Neural cell (in vitro differentiated cells): ENCODE measurements around the gene SLC27A4. TPM values are rescaled to one million over a fixed set of nuclear protein-coding genes. Genes with fewer than 3 reads are reported as not detected.

Experiments used
- H2AFZ ChIP-seq: fragments of 200-600, 300-800 bp; sonication (generic), shearing (Covaris generic); 2 replicates; pipeline ENCODE4 v1.6.0; 2014; ENCODE audit warnings: low read depth, mild to moderate bottlenecking, antibody characterized with exemption, low read length, moderate library complexity
- H3F3A ChIP-seq: fragments of 200-600 bp; shearing (Covaris generic); 2 replicates; pipeline ENCODE4 v1.6.1; 2016; ENCODE audit warnings: mild to moderate bottlenecking, moderate library complexity, mixed read lengths, antibody characterized with exemption, low read length; ENCODE audit not compliant: insufficient read depth, poor library complexity, severe bottlenecking
- H3K27ac ChIP-seq: fragments of 200-600, 300-800 bp; sonication (generic), shearing (Covaris generic); 2 replicates; pipeline ENCODE4 v1.5.1; 2014; ENCODE audit warnings: mild to moderate bottlenecking, low read length, moderate library complexity
- H3K27me3 ChIP-seq: fragments of 300-800, 200-600 bp; sonication (generic), shearing (Covaris generic); 2 replicates; pipeline ENCODE4 v1.6.0; 2014; ENCODE audit warnings: mild to moderate bottlenecking, low read depth, low read length, moderate library complexity; ENCODE audit not compliant: insufficient read depth
- H3K36me3 ChIP-seq: fragments of 300-800, 200-600 bp; sonication (generic), shearing (Covaris generic); 2 replicates; pipeline ENCODE4 v1.5.1; 2014; ENCODE audit warnings: mild to moderate bottlenecking, antibody characterized with exemption, low read length, moderate library complexity; ENCODE audit not compliant: insufficient read depth
- H3K4me2 ChIP-seq: fragments of 300-800, 200-600 bp; sonication (generic), shearing (Covaris generic); 2 replicates; pipeline ENCODE4 v1.6.0; 2014; ENCODE audit warnings: mild to moderate bottlenecking, low read length
- H3K4me3 ChIP-seq: fragments of 300-800, 200-600 bp; sonication (generic), shearing (Covaris generic); 2 replicates; pipeline ENCODE4 v1.5.1; 2014; ENCODE audit warnings: mild to moderate bottlenecking, low read length, moderate library complexity
- H3K79me2 ChIP-seq: fragments of 200-600 bp; shearing (Covaris generic); replicated peaks from 2 replicates; pipeline ENCODE4 v1.6.0; 2014; ENCODE audit warnings: mild to moderate bottlenecking, low read length, moderate library complexity; ENCODE audit not compliant: insufficient read depth
- H3K9ac ChIP-seq: fragments of 300-800, 200-600 bp; sonication (generic), shearing (Covaris generic); 2 replicates; pipeline ENCODE4 v1.6.1; 2016; ENCODE audit warnings: mild to moderate bottlenecking, low read length, mixed read lengths
- H3K9me2 ChIP-seq: fragments of 200-600 bp; shearing (Covaris generic); 2 replicates; pipeline ENCODE4 v1.6.1; 2016; ENCODE audit warnings: mild to moderate bottlenecking, low read length, mixed read lengths; ENCODE audit not compliant: insufficient read depth
- H3K9me3 ChIP-seq: fragments of 200-600, 300-800 bp; sonication (generic), shearing (Covaris generic); 2 replicates; pipeline ENCODE4 v1.6.1; 2016; ENCODE audit warnings: mild to moderate bottlenecking, mixed run types, low read length, moderate library complexity, mixed read lengths
- H4K20me1 ChIP-seq: fragments of 200-600 bp; shearing (Covaris generic); 2 replicates; pipeline ENCODE4 v1.6.1; 2016; ENCODE audit warnings: mild to moderate bottlenecking, mixed run types; ENCODE audit not compliant: insufficient read depth
- EP300 ChIP-seq: fragments of 450-650 bp; conservative IDR thresholded peaks from 2 replicates; pipeline ENCODE4 v1.6.1; 2014; ENCODE audit warnings: antibody characterized with exemption, mild to moderate bottlenecking, moderate library complexity; ENCODE audit not compliant: poor library complexity, severe bottlenecking
- MXI1 ChIP-seq: fragments of 450-650 bp; conservative IDR thresholded peaks from 2 replicates; pipeline ENCODE4 v1.6.1; 2014; ENCODE audit warnings: antibody characterized with exemption, mild to moderate bottlenecking; ENCODE audit not compliant: poor library complexity, severe bottlenecking
- POLR2AphosphoS5 ChIP-seq: IDR thresholded peaks from 2 replicates; pipeline ENCODE4 v1.6.1; 2012
- RAD21 ChIP-seq: fragments of 450-650 bp; conservative IDR thresholded peaks from 2 replicates; pipeline ENCODE4 v1.6.1; 2014; ENCODE audit warnings: antibody characterized with exemption, mild to moderate bottlenecking, moderate library complexity
- REST ChIP-seq: IDR thresholded peaks from 2 replicates; pipeline ENCODE4 v1.6.1; 2012; ENCODE audit warnings: borderline replicate concordance
- SMC3 ChIP-seq: fragments of 450-650 bp; conservative IDR thresholded peaks from 2 replicates; pipeline ENCODE4 v1.6.1; 2014; ENCODE audit warnings: antibody characterized with exemption, mild to moderate bottlenecking, moderate library complexity; ENCODE audit not compliant: poor library complexity
- TAF1 ChIP-seq: IDR thresholded peaks from 2 replicates; pipeline ENCODE4 v1.6.1; 2012; ENCODE audit warnings: low read depth
- polyA plus RNA-seq: library from polyadenylated mRNA; depleted of rRNA; stranded (reverse); fragments of >200 nt; gene quantifications from 2 replicates; pipeline ENCODE4 v1.2.3, GENCODE V29; 2014
- TF ChIP-seq, protein P1 (sequence below): fragments of 450-650 bp; IDR thresholded peaks from 2 replicates; pipeline ENCODE4 v1.5.1; 2014; ENCODE audit warnings: antibody characterized with exemption, mild to moderate bottlenecking, moderate library complexity; ENCODE audit not compliant: poor library complexity, severe bottlenecking

SLC27A4 gene
- polyA plus RNA-seq, 1 donor from 2014 or later, result 31.6 TPM

DNA sequence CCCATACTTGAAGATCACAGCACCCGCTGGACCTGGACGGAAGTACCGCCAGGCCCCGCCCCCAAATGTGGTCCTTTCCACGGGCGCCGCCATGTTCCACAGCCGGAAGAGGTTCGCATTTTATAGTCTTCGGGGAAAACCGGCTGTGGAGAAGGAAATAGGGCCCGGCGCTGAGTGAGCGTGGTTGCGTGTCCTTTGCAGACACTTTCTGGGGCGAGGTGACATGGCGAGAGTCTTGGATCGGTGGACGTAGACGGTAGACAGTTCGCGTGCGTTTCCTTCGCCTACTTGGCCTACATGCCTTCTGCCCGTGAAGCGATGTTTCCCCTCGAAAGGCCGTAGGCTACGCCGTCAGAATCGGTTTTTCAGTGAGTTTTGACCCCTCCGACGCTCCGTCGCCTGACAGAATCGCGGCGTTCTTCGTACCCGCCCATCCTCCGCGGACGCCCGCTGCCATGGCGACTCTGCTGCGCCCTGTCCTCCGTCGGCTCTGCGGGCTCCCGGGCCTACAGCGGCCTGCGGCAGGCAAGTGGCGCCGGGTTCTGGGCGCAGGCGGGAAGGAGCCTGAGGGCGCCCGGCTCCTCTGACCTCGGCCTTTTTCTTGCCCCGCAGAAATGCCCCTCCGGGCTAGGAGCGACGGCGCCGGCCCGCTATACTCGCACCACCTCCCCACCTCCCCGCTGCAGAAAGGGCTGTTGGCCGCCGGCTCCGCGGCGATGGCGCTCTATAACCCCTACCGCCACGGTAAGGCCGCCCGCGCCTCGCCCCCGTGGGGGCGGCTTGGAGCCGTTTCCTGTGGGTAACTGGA is 17.7 kb upstream of the SLC27A4 start, which contains the start of the genes COQ4 and TRUB2:
TSS of gene COQ4 (plus strand) at position 436 of the 808 bp plus-strand sequence. CDS start at position 456, 20 bp downstream.
TSS of gene TRUB2 (minus strand) at position 44 of the 808 bp plus-strand sequence. CDS start at position 5, 39 bp downstream.
- Histone ChIP-seq H3F3A (no peaks in the 10 kb centered on the region), H2AFZ (peak within 1 kb of the TSS; percentile 86), H3K27me3 (no peaks in the 10 kb centered on the region), H3K36me3 (no peaks in the 10 kb centered on the region), H3K9ac (peak within 1 kb of the TSS; percentile 91), H3K27ac (peak within 1 kb of the TSS; percentile 97), H3K79me2 (peaks cover 26% of the 10 kb centered on the region), H3K9me2 (no peaks in the 10 kb centered on the region), H3K4me3 (peak within 1 kb of the TSS; percentile 80), H4K20me1 (no peaks in the 10 kb centered on the region), H3K4me2 (peak within 1 kb of the TSS; percentile 94), H3K9me3 (no peaks in the 10 kb centered on the region)
- peak; percentile 100 for TF ChIP-seq MXI1
- TF ChIP-seq REST, result peak; percentile 3
- TF ChIP-seq, protein P1, sequence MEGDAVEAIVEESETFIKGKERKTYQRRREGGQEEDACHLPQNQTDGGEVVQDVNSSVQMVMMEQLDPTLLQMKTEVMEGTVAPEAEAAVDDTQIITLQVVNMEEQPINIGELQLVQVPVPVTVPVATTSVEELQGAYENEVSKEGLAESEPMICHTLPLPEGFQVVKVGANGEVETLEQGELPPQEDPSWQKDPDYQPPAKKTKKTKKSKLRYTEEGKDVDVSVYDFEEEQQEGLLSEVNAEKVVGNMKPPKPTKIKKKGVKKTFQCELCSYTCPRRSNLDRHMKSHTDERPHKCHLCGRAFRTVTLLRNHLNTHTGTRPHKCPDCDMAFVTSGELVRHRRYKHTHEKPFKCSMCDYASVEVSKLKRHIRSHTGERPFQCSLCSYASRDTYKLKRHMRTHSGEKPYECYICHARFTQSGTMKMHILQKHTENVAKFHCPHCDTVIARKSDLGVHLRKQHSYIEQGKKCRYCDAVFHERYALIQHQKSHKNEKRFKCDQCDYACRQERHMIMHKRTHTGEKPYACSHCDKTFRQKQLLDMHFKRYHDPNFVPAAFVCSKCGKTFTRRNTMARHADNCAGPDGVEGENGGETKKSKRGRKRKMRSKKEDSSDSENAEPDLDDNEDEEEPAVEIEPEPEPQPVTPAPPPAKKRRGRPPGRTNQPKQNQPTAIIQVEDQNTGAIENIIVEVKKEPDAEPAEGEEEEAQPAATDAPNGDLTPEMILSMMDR, result peak; percentile 24
- peak; percentile 77 for TF ChIP-seq TAF1
- TF ChIP-seq RAD21, result no peak
- peak; percentile 64 for TF ChIP-seq EP300
- no peak for TF ChIP-seq SMC3
- peak; percentile 55 for TF ChIP-seq POLR2AphosphoS5

- Histone ChIP-seq H3K27me3 (no peaks in the 10 kb centered on the region), H3F3A (no peaks in the 10 kb centered on the region), H2AFZ (peak overlapping the region; percentile 86), H4K20me1 (no peaks in the 10 kb centered on the region), H3K4me3 (peak overlapping the region; percentile 80), H3K9me2 (no peaks in the 10 kb centered on the region), H3K9me3 (no peaks in the 10 kb centered on the region), H3K36me3 (no peaks in the 10 kb centered on the region), H3K9ac (peak overlapping the region; percentile 91), H3K79me2 (peaks cover 26% of the 10 kb centered on the region), H3K27ac (peak overlapping the region; percentile 97), H3K4me2 (peak overlapping the region; percentile 75)
- TF ChIP-seq TAF1, result peak; percentile 2
- no peak for TF ChIP-seq MXI1
- TF ChIP-seq POLR2AphosphoS5, result no peak
Observed at GRCh38 chr9:128323212-128323730, 17.1 kb upstream of the SLC27A4 start.
